Measurements from ENCODE around the gene P3H1.
"Not testable (repeated sequence)": the region's sequence is repeated elsewhere in the genome, so short reads cannot be mapped to it uniquely, and the experiment has no call there.

The P3H1 gene

DNA sequence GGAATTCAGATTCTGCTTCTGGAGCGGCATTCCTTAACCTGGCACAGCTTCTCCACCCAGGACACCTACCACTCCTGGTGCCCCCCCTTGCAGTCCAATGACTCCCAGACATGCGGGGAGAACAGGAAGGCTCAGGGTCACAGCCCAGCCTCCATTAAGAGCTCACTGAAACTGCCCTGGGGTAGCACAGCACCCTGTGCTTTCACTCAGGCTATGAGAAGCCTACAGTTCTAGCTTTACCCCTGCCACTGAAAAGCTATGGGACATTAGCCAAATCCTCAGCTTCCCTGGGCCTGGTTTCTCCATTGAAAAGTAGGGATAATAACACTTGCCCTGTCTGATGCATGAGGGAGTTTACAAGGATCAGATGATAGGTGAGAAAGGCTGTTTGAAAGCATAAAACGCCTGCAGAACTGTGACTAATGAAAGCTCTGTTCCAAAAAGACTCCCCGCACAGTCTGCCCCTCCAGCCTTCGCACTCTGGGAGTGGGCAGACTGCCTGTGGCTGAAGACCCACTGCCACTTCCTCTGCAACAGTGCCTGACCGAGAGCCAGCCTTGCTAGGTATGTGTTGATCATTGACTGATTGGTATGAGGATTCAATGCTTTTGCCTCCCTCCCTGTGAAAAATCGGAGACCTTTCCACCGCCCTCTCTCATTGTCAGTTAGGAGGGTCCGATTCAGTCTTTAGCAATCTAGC is 24.1 kb downstream of the P3H1 start:
- no peak for DNase-seq

DNA sequence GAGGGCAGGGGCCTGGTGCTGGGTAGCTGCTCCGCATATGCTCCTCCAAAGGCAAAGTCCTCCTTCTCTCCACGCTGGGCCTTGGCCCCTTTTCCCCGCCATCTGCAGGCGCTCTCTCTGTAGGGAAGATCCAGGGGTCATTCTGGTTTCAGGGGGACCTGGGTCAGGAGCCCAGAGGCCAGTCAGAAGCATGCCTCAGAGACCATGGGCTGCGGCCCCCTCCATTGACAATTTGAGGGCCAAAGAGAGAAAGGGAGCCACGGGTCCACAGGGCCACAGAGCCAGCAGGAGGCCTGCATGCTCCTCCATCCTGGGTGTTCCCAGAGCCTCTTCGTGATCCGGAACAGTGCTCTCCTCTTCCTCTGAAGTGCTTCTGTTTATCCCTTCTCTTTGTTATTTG is 24.7 kb downstream of the P3H1 start:
- no peak for DNase-seq

GRCh38 chr1:42741706-42742105 is 25.1 kb downstream of the P3H1 start:
- no peak for DNase-seq

- DNase-seq: no peak
Observed at GRCh38 chr1:42740851-42741580, 25.8 kb downstream of the P3H1 start.

GRCh38 chr1:42739753-42740700 is 26.8 kb downstream of the P3H1 start, which contains the start of gene CLDN19:
TSS of gene CLDN19 (minus strand) at chr1:42740236. CDS start at chr1:42740063, 173 bp downstream.
- DNase-seq: no peak

DNA sequence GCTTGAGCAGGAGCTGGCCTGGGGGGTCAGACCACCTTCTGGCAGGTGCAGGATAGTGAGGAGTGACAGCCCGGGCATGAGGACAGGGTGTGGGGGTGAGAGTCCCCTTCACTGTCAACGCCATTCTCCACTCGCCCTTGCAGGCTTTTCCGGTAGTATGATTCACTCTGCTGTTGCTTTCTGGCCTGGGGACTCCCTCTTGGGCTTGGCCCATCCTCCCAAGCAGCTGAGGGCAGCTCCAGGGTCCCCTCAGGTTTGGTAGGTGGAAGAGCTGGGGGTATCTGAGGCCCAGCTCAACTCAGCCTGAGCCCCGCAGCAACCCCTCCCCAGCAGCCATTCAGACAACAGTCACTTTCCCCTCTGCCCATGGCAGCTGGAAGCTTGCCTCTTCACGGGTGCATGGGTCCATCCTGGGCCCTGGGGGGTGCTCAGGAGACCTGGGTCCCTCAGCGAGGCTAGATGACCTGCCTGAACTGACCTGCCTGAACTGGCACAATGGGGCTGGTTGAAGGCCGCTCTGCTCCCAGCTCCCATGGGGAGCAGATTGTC is 28.1 kb downstream of the P3H1 start:
- no peak for DNase-seq

DNA sequence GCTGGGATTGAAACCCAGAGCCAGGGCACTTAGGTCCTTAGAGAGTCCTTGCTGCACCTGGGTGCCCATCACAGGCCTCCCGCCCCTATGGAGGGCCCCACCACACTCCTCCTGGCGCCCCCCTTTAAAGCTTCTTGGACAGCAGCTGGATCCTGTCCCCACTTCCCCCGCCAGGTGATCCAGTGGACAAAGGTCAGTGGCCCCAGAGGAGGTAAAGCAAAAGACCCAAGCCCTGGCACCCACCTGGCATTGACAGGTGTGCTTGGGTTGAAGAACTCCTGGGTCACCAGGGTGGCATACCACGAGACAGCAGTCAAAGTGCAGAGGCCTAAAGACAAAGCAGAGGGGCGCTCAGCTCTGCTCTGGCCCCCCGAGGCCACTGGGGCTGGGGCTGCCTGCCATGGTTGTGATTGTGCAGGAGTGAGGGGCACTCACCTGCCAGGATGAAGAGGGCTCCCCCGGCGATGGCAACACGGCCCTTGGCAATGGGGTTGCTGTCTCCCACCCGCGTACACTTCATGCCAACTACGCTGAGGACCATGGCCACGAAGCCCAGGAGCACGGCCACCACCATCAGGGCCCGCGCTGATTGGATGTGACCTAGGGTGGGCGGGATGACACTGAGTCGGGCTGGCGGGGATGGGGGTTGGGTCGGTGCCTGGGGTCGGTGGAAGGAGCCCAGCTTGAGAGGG is 28.7 kb downstream of the P3H1 start:
- DNase-seq: no peak

DNA sequence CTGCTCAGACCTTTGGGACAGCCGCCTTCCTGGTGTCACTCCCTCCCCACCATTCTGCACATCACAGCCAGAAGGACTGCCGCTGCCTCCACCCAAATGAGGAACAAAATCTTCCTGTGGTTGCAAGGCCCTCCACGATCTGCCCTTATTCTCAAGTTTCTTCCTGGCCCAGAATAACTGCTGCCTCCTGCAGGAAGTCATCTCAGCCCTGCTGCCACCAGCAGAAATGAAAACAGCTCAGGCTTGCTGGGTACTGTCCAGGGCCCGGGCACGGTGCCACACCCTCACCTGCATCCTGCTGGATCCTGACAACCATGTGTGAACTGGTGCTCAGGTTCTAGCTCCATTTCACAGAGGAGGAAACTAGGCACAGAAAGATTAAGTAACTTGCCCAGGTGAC is 29.6 kb downstream of the P3H1 start:
- no peak for DNase-seq

DNA sequence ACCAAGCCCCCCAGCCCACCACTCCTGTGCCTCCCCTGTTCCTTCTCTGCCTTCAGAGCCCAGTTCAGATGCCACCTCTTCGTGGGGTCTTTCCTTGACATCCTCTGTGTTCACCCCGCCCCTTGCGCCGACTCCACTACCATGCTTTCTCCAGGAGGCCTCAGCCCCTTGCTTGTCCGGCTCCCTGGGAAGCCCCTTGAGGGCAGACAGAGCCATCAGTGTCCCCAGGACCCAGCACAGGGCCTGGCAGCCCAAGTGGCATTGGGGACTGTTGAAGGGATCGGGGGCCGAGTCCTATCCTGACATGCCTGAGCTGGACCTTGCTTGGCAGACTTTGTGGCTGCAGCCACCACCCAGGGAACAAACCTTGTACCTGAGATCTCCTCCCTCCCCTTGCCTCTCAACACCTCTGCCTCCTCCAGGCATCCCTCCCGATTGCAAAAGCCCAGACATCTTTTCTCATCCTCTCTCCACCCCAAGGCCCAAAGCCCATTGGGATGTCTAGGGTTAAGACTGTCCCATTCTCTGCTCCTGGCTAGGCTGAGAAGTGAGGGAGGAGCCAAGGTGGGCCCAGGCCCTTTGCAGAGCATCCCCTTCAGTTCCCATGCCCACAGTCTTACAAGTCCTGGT is 30.1 kb downstream of the P3H1 start:
- no peak for DNase-seq

- DNase-seq: no peak
Observed at GRCh38 chr1:42736152-42736551, 30.7 kb downstream of the P3H1 start.

DNA sequence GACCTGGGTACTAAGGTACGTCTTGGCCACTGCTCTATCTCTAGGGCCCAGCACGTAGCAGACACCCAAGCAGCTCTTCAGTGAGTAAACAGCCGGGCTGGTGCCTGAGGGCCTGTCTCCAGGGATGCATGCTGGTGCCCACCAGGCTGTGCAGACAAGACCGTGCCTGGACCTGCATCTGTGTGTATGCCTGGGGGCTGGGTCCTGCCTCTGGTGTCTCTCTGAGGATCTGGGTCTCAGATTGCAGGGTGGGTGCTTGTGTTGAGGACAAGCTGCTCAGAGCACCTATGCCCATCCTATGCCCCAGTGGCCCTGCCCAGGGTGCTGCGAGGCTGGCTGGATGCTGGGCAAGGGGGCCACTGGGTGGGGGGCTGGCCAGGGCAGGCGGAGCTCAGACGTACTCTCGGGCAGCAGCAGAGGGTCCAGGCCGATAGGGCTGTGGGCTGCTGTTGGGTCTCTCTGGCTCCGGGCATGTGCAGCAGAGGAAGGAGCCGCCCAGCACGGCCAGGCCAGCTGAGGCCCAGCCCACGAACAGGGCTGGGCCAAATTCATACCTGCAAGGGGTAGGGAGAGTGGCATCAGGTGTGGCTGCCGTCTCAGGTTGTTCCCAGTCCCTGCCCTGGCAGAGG is 31.2 kb downstream of the P3H1 start:
- no peak for DNase-seq

DNA sequence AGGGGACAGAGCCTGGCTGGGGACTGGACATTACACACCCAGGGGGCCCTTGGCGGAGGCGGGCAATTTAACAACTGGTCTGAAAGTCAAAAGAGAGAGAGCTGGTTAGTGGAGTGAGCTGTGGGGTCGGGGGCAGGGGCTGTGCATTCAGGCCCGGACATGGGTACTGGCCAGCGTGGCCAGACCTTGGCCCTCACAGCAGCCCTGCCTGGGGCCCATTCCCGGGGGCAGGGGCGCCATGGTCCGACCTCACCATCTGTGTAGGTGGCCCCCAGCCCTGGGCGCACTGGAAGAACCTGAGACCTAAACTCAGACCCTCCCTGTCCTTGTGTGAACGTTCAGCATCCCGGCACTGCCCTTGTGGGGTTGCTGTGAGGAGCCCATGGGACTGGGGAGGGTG is 31.8 kb downstream of the P3H1 start:
- no peak for DNase-seq

DNA sequence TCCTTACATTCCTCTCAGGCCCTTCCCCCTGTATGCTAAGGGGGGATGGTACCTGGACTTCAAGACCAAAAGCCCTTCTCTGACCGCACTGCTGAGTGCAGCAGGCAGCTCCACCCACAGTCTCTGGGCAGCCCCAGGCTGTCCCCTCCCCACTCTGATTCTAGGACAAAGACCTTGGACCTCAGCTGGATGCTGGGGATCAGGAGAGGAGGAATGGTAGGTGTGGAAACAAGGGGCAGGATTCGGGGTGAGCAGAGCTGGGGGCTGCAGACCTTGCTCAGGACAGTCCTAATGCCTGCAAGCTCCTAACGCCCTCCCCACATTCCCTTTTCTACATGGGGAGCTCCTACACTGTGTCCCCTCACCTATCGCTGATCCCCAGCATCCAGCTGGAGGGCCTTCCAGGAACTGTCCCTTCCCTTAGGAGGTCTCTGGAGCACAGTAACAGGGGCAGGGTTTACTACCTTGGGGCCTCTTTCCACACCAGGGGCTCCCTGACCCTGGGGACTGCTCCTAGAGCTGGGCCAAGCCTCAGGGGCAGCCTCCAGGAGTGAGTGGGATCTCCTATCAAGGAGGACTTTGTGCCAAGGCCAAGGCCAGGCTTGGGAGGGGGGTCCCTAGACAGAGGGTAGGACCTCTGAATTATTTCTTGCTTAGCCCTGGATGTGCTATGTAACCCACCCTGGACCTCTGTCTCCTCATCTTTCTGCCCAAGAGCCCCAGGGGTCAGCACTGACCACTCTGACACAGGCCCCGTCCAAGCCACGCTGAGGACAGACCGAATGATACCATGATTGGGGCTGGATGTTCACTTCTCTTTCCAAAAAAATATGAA is 32.4 kb downstream of the P3H1 start:
- no peak for DNase-seq

DNA sequence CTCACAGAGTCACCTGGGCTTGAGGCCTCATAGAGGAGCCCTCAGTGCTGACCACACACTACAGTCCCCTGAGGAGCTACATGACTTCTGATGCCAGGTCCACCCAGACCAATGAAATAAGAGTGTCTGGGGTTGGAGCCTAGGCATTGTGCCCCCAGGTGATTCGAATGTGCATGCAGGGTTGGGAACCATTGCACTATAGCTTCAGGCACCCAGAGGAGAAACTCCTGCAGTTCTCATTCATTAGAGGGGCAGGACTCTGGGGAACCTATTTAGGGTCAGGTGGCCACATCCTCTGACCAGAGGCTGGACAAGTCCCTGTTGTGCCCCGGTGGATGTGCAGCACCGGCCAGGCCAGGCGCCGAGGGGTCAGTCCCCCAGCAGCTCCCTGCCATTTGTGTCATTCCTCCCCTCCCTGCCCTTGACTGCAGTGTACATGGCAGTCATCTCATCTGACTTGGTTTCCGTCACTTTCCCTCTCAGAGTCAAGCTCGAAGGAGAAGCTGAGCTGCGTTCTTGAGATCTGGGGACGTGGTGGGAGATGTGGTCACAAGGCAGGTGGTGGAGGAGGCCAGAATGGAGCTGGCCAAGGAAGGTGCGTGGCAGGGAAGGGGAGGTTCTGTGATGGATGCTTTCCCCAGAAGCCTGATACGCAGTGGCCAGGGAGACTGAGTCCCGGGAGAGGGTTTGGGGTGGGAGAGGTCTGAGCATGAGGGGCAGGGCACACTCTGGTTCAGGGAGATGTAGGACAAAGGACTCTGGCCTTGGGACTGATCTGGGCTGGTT is 33.2 kb downstream of the P3H1 start:
- DNase-seq: no peak

GRCh38 chr1:42732126-42732680 is 34.6 kb downstream of the P3H1 start:
- no peak for DNase-seq

DNA sequence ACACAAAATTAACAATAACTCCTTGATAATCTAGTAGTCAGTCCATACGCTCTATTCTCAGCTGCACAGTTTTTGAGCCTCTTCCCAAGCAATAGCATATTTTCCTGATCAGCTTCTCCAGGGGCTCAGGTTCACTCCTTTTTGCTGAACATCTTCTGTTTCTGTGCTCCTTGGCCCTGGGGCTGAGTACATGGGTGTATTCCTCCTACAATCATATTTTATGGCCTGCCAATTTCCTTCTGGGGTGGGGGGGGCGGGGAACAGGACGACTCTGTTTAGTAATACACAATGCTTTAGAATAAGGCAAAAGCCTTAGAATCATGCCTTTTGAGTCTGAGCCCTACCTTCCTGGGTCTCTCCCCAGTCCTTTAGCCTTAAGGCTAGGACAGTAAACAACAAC is 35.2 kb downstream of the P3H1 start:
- DNase-seq: no peak

DNA sequence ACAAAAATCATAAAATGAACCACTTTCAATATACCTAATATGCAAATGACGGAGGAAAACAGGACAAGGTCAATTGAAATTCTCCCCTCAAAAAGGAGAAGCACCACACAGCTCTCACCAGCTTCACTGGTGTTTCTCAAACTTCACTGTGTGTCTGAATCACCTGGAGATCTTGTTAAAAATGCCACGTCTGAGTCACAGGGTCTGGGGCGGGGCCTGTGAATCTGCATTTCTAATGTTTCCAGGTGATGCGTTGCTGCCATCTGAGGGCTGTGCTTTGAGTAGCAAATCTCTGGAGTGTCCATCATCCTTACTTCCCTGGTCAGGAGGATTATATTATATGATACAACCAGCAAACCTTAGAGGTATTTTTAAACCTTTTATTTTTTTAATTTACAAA is 35.8 kb downstream of the P3H1 start:
- DNase-seq: peak; percentile 57

- DNase-seq: no peak
Observed at GRCh38 chr1:42730002-42730401, 36.8 kb downstream of the P3H1 start.

DNA sequence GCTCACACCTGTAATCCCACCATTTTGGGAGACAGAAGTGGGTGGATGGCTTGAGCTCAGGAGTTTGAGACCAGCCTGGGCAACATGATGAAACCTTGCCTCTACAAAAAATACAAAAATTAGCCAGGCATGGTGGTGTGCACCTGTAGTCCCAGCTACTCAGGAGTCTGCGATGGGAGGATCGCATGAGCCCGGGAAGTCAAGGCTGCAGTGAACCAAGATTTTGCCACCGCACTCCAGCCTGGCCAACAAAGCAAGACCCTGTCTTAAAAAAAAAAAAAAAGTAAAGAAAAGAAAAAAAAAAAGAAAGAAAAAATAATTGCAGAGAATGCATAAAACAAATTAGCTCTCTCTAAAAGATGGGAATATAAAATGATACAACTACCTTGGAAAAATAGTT is 41.0 kb downstream of the P3H1 start:
- not testable (repeated sequence) for DNase-seq

Measured in activated CD8-positive, alpha-beta memory T cell treated with anti-CD3 and anti-CD28 coated beads, Interleukin-2, amount 50 U/mL, for 4 hours (primary cell).